C4-2B (cell line): Measurements from ENCODE around the gene CACNA2D1.

ENCODE experiments used
- ZFX ChIP-seq: fragments of 450-650 bp; IDR thresholded peaks from 2 replicates; pipeline ENCODE4 v1.6.1; 2017
- TF ChIP-seq, protein P1 (sequence below): fragments of 450-650 bp; conservative IDR thresholded peaks from 2 replicates; pipeline ENCODE4 v1.5.1; 2017; ENCODE audit warnings: mild to moderate bottlenecking

DNA sequence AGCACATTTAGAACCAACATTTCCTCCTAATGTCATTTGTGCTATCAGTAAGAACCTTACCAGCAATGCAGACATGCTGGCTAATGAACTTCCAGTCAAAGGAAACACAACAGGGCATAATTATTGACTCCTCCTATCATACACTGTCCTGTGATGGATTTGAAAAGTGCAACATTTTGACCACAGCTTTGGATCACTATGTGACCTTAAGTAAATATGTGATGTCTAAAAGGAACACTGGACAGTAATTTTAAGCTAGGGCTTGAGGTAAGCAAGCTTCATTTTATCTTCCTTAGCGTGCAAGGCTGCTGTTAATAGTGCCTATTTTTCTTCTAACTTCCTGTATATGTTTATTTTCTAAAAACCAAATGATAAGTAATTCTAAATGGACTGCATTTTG is 433.2 kb downstream of the CACNA2D1 start:
- TF ChIP-seq, protein P1, sequence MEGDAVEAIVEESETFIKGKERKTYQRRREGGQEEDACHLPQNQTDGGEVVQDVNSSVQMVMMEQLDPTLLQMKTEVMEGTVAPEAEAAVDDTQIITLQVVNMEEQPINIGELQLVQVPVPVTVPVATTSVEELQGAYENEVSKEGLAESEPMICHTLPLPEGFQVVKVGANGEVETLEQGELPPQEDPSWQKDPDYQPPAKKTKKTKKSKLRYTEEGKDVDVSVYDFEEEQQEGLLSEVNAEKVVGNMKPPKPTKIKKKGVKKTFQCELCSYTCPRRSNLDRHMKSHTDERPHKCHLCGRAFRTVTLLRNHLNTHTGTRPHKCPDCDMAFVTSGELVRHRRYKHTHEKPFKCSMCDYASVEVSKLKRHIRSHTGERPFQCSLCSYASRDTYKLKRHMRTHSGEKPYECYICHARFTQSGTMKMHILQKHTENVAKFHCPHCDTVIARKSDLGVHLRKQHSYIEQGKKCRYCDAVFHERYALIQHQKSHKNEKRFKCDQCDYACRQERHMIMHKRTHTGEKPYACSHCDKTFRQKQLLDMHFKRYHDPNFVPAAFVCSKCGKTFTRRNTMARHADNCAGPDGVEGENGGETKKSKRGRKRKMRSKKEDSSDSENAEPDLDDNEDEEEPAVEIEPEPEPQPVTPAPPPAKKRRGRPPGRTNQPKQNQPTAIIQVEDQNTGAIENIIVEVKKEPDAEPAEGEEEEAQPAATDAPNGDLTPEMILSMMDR = no peak
- no peak for TF ChIP-seq ZFX
